Activated naive CD8-positive, alpha-beta T cell (primary cell): ENCODE measurements around the gene TES.

Source experiments
- H3K27ac Mint-ChIP-seq: one replicate; pipeline ENCODE4 v1.8.0; 2021; ENCODE audit warnings: mixed read lengths
- H3K27me3 Mint-ChIP-seq: one replicate; pipeline ENCODE4 v1.8.0; 2021; ENCODE audit warnings: mixed read lengths
- H3K36me3 Mint-ChIP-seq: one replicate; pipeline ENCODE4 v1.8.0; 2021; ENCODE audit warnings: mixed read lengths
- H3K4me1 Mint-ChIP-seq: one replicate; pipeline ENCODE4 v1.8.0; 2021; ENCODE audit warnings: low read depth, mixed read lengths
- H3K4me3 Mint-ChIP-seq: one replicate; pipeline ENCODE4 v1.8.0; 2021; ENCODE audit warnings: mild to moderate bottlenecking, mixed read lengths
- H3K9me3 Mint-ChIP-seq: one replicate; pipeline ENCODE4 v1.8.0; 2021; ENCODE audit warnings: low read depth, mixed read lengths

TES gene

GRCh38 chr7:116176226-116176625 lies 34.1 kb upstream of the TES start:
- Mint-ChIP-seq H3K4me1 (no peaks in the 10 kb centered on the region), H3K27me3 (peaks cover 2% of the 10 kb centered on the region), H3K36me3 (peaks cover 2% of the 10 kb centered on the region), H3K27ac (no peak overlapping the region), H3K9me3 (no peaks in the 10 kb centered on the region), H3K4me3 (no peak overlapping the region)

GRCh38 chr7:116177009-116177408 lies 33.3 kb upstream of the TES start:
- peaks cover 2% of the 10 kb centered on the region for H3K36me3 Mint-ChIP-seq
- no peak overlapping the region for H3K27ac Mint-ChIP-seq
- no peaks in the 10 kb centered on the region for H3K9me3 Mint-ChIP-seq
- H3K27me3 Mint-ChIP-seq = no peaks in the 10 kb centered on the region
- no peak overlapping the region for H3K4me3 Mint-ChIP-seq
- H3K4me1 Mint-ChIP-seq = no peaks in the 10 kb centered on the region

GRCh38 chr7:116180302-116180701 lies 30.0 kb upstream of the TES start:
- H3K27me3 Mint-ChIP-seq = no peaks in the 10 kb centered on the region
- no peaks in the 10 kb centered on the region for H3K4me1 Mint-ChIP-seq
- no peaks in the 10 kb centered on the region for H3K9me3 Mint-ChIP-seq
- no peak overlapping the region for H3K27ac Mint-ChIP-seq
- no peak overlapping the region for H3K4me3 Mint-ChIP-seq
- H3K36me3 Mint-ChIP-seq = peaks cover under 1% of the 10 kb centered on the region

- no peak overlapping the region for H3K27ac Mint-ChIP-seq
- H3K4me1 Mint-ChIP-seq = no peaks in the 10 kb centered on the region
- H3K27me3 Mint-ChIP-seq = no peaks in the 10 kb centered on the region
- no peaks in the 10 kb centered on the region for H3K36me3 Mint-ChIP-seq
- no peaks in the 10 kb centered on the region for H3K9me3 Mint-ChIP-seq
- no peak overlapping the region for H3K4me3 Mint-ChIP-seq
Measured at GRCh38 chr7:116182023-116182422, 28.3 kb upstream of the TES start.

- Mint-ChIP-seq H3K4me1 (no peaks in the 10 kb centered on the region), H3K27me3 (no peaks in the 10 kb centered on the region), H3K4me3 (no peak overlapping the region), H3K27ac (no peak overlapping the region), H3K36me3 (peaks cover 2% of the 10 kb centered on the region), H3K9me3 (peaks cover 12% of the 10 kb centered on the region)
Measured at GRCh38 chr7:116185450-116185849, 24.9 kb upstream of the TES start.

- no peak overlapping the region for H3K27ac Mint-ChIP-seq
- no peaks in the 10 kb centered on the region for H3K4me1 Mint-ChIP-seq
- peaks cover 2% of the 10 kb centered on the region for H3K36me3 Mint-ChIP-seq
Measured at GRCh38 chr7:116185956-116186355, 24.4 kb upstream of the TES start.

GRCh38 chr7:116187400-116187799 lies 22.9 kb upstream of the TES start:
- H3K27ac Mint-ChIP-seq = no peak overlapping the region
- H3K9me3 Mint-ChIP-seq = peaks cover 12% of the 10 kb centered on the region
- H3K36me3 Mint-ChIP-seq = peaks cover 2% of the 10 kb centered on the region
- H3K27me3 Mint-ChIP-seq = no peaks in the 10 kb centered on the region
- H3K4me1 Mint-ChIP-seq = no peaks in the 10 kb centered on the region
- H3K4me3 Mint-ChIP-seq = no peak overlapping the region

More at GRCh38 chr7:116185956-116186355, 24.4 kb upstream of the TES start:
- no peaks in the 10 kb centered on the region for H3K27me3 Mint-ChIP-seq
- H3K4me3 Mint-ChIP-seq = no peak overlapping the region
- peaks cover 12% of the 10 kb centered on the region for H3K9me3 Mint-ChIP-seq

- no peak overlapping the region for H3K4me3 Mint-ChIP-seq
Measured at GRCh38 chr7:116193329-116194087, 16.8 kb upstream of the TES start.

GRCh38 chr7:116194115-116194514 lies 16.2 kb upstream of the TES start:
- H3K4me3 Mint-ChIP-seq = no peak overlapping the region
- H3K27ac Mint-ChIP-seq = no peak overlapping the region
- H3K9me3 Mint-ChIP-seq = no peaks in the 10 kb centered on the region
- no peaks in the 10 kb centered on the region for H3K4me1 Mint-ChIP-seq
- no peaks in the 10 kb centered on the region for H3K27me3 Mint-ChIP-seq
- no peaks in the 10 kb centered on the region for H3K36me3 Mint-ChIP-seq

More at GRCh38 chr7:116193329-116194087, 16.8 kb upstream of the TES start:
- no peaks in the 10 kb centered on the region for H3K27me3 Mint-ChIP-seq
- H3K27ac Mint-ChIP-seq = no peak overlapping the region
- no peaks in the 10 kb centered on the region for H3K4me1 Mint-ChIP-seq
- H3K9me3 Mint-ChIP-seq = no peaks in the 10 kb centered on the region
- no peaks in the 10 kb centered on the region for H3K36me3 Mint-ChIP-seq

- no peaks in the 10 kb centered on the region for H3K4me1 Mint-ChIP-seq
- no peaks in the 10 kb centered on the region for H3K9me3 Mint-ChIP-seq
- H3K36me3 Mint-ChIP-seq = no peaks in the 10 kb centered on the region
- H3K27ac Mint-ChIP-seq = no peak overlapping the region
- H3K27me3 Mint-ChIP-seq = no peaks in the 10 kb centered on the region
- H3K4me3 Mint-ChIP-seq = no peak overlapping the region
Measured at GRCh38 chr7:116195451-116195850, 14.9 kb upstream of the TES start.

- H3K4me3 Mint-ChIP-seq = no peak overlapping the region
- peaks cover 4% of the 10 kb centered on the region for H3K9me3 Mint-ChIP-seq
- no peaks in the 10 kb centered on the region for H3K36me3 Mint-ChIP-seq
- no peaks in the 10 kb centered on the region for H3K27me3 Mint-ChIP-seq
- no peak overlapping the region for H3K27ac Mint-ChIP-seq
- no peaks in the 10 kb centered on the region for H3K4me1 Mint-ChIP-seq
Measured at GRCh38 chr7:116196947-116197346, 13.4 kb upstream of the TES start.

- Mint-ChIP-seq H3K27ac (no peak overlapping the region), H3K4me3 (no peak overlapping the region), H3K4me1 (no peaks in the 10 kb centered on the region), H3K9me3 (peaks cover 4% of the 10 kb centered on the region), H3K27me3 (no peaks in the 10 kb centered on the region), H3K36me3 (no peaks in the 10 kb centered on the region)
Measured at GRCh38 chr7:116197360-116197759, 13.0 kb upstream of the TES start.

GRCh38 chr7:116198748-116199410 lies 11.5 kb upstream of the TES start:
- H3K27ac Mint-ChIP-seq = no peak overlapping the region
- H3K4me3 Mint-ChIP-seq = no peak overlapping the region
- no peaks in the 10 kb centered on the region for H3K4me1 Mint-ChIP-seq
- no peaks in the 10 kb centered on the region for H3K36me3 Mint-ChIP-seq
- no peaks in the 10 kb centered on the region for H3K27me3 Mint-ChIP-seq
- peaks cover 4% of the 10 kb centered on the region for H3K9me3 Mint-ChIP-seq

- Mint-ChIP-seq H3K4me1 (no peaks in the 10 kb centered on the region), H3K27ac (no peak overlapping the region), H3K36me3 (no peaks in the 10 kb centered on the region), H3K27me3 (no peaks in the 10 kb centered on the region), H3K9me3 (peaks cover 4% of the 10 kb centered on the region), H3K4me3 (no peak overlapping the region)
Measured at GRCh38 chr7:116200963-116201362, 9.4 kb upstream of the TES start.

GRCh38 chr7:116206141-116206540 lies 4.2 kb upstream of the TES start:
- no peak overlapping the region for H3K27ac Mint-ChIP-seq
- peaks cover 4% of the 10 kb centered on the region for H3K9me3 Mint-ChIP-seq
- no peaks in the 10 kb centered on the region for H3K27me3 Mint-ChIP-seq
- H3K4me1 Mint-ChIP-seq = peaks cover 5% of the 10 kb centered on the region
- H3K4me3 Mint-ChIP-seq = no peak overlapping the region
- no peaks in the 10 kb centered on the region for H3K36me3 Mint-ChIP-seq

GRCh38 chr7:116208919-116209318 lies 1.4 kb upstream of the TES start:
- no peaks in the 10 kb centered on the region for H3K9me3 Mint-ChIP-seq
- no peak overlapping the region for H3K27ac Mint-ChIP-seq
- H3K4me1 Mint-ChIP-seq = peaks cover 30% of the 10 kb centered on the region
- no peak overlapping the region for H3K4me3 Mint-ChIP-seq
- H3K27me3 Mint-ChIP-seq = no peaks in the 10 kb centered on the region
- H3K36me3 Mint-ChIP-seq = no peaks in the 10 kb centered on the region
